ENCODE data around the gene TBC1D2. TPM values are rescaled to one million over a fixed set of nuclear protein-coding genes. Genes with fewer than 3 reads are reported as not detected.
A peak's percentile ranks its signal among the peaks of the same experiment; 100 is the strongest.

Gene TBC1D2
- total and polyA plus RNA-seq, 2 of the 4 experiments (the other 2 are of a cell fraction), result 36.9 to 62.7 TPM

DNA sequence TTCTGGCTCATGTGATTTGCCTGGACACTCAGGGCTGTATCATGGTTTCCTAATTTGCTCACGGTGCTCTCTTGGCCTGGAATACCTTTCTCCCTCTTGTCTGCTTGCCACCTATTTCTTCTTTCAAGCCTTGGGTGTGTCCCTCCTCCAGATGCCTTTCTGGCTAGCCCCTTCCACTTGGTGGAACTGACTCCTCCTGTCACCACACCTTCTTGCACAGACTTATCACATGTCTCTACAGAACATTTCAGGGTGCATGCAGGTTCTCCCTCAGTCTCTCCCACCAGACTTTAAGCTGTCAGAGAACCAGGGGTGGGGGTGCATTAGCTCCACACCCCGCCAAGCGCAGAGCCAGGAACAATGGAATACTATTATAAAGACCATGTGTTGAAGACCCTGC, 1.9 kb downstream of the TBC1D2 start:
- peaks cover 31 to 62% of the 10 kb centered on the region in 2 experiments for H3K79me1 ChIP-seq (ENCODE audit: low read depth in 1 of 2, low read length in 2 of 2)
- peak overlapping the region; percentile 77 for H2BK120ac ChIP-seq (ENCODE audit: low read depth, low read length)
- H3K4ac ChIP-seq (ENCODE audit: low read depth, low read length), result peak overlapping the region; percentile 87
- DNase-seq, result no peak
- peaks cover 7% of the 10 kb centered on the region; the same call in 1 of the 2 replicates for H3K36me3 ChIP-seq (ENCODE audit: control insufficient read depth, insufficient read depth, low read length)
- peak overlapping the region; percentile 87 for H3K4me2 ChIP-seq (ENCODE audit: low read depth, low read length)
- H2AFZ ChIP-seq (replicated peaks; ENCODE audit: low read length, poor library complexity), result peak overlapping the region; percentile 2
- 100% methylated on average over 1 of the region's 3 CpGs; no CpG with 5 or more reads in 1 of the 2 experiments for WGBS, 2 experiments (ENCODE audit: extremely low coverage in 2 of 2, insufficient read length in 1 of 2)
- ChIA-PET CTCF (interaction anchor here (0.6 to 1.4 kb wide), 2 partner anchors 22 to 46 kb away, joined by 3 read pairs; no protein-coding TSS in a partner anchor), POLR2A (ENCODE audit: unreplicated experiment) (no interaction called here)
- H3K27ac ChIP-seq (ENCODE audit: insufficient read depth, low read length), result no peak overlapping the region; the same call in 1 of the 2 replicates
- no peaks in the 10 kb centered on the region for H3K9me3 ChIP-seq (ENCODE audit: control insufficient read depth, insufficient read depth, low read length)
- peak overlapping the region; percentile 83 for H2BK5ac ChIP-seq (ENCODE audit: low read depth, low read length, poor library complexity, severe bottlenecking)
- H4K20me1 ChIP-seq (ENCODE audit: insufficient read depth, low read length), result no peaks in the 10 kb centered on the region
- dilution Hi-C loops (cut with HindIII; ENCODE audit: low sequenced_read_pairs, unreplicated experiment), result no loop called here
- BruUV-seq (replicated peaks), result no TSS peak
- in situ Hi-C loops (cut with MboI; ENCODE audit: low sequenced_read_pairs), result no loop called here
- peak overlapping the region; percentile 71; the same call in 2 of the 3 replicates for H2BK15ac ChIP-seq (ENCODE audit: low read depth, low read length)
- TF ChIP-seq MXI1 (IDR thresholded peaks at IDR 0.05; ENCODE audit: borderline replicate concordance, low read depth, low read length) (no peak), RCOR1 (IDR thresholded peaks at IDR 0.05; ENCODE audit: insufficient replicate concordance, low read length) (no peak), FOS (IDR thresholded peaks at IDR 0.05; ENCODE audit: low read depth, low read length) (no peak), CEBPB (IDR thresholded peaks at IDR 0.05; ENCODE audit: low read depth, low read length) (no peak), RAD21 (IDR thresholded peaks at IDR 0.05; ENCODE audit: low read length) (no peak), MAZ (IDR thresholded peaks at IDR 0.05; ENCODE audit: borderline replicate concordance, low read depth, low read length) (no peak), NFE2L2 (IDR thresholded peaks at IDR 0.05; ENCODE audit: low read depth, low read length) (no peak), USF2 (IDR thresholded peaks at IDR 0.05; ENCODE audit: low read depth, low read length) (no peak), SMC3 (IDR thresholded peaks at IDR 0.05; ENCODE audit: low read depth, low read length) (no peak), RFX5 (IDR thresholded peaks at IDR 0.05; ENCODE audit: low read depth, low read length) (no peak), MAFK (IDR thresholded peaks at IDR 0.05; ENCODE audit: low read depth, low read length) (no peak), ELK1 (IDR thresholded peaks at IDR 0.05; ENCODE audit: borderline replicate concordance, low read depth, low read length) (no peak), POLR2A (IDR thresholded peaks at IDR 0.05; ENCODE audit: low read depth, low read length) (no peak), CHD1 (IDR thresholded peaks at IDR 0.05; ENCODE audit: low read depth, low read length) (no peak), BHLHE40 (IDR thresholded peaks at IDR 0.05; ENCODE audit: low read depth, low read length) (no peak)
- TF ChIP-seq, protein P1, sequence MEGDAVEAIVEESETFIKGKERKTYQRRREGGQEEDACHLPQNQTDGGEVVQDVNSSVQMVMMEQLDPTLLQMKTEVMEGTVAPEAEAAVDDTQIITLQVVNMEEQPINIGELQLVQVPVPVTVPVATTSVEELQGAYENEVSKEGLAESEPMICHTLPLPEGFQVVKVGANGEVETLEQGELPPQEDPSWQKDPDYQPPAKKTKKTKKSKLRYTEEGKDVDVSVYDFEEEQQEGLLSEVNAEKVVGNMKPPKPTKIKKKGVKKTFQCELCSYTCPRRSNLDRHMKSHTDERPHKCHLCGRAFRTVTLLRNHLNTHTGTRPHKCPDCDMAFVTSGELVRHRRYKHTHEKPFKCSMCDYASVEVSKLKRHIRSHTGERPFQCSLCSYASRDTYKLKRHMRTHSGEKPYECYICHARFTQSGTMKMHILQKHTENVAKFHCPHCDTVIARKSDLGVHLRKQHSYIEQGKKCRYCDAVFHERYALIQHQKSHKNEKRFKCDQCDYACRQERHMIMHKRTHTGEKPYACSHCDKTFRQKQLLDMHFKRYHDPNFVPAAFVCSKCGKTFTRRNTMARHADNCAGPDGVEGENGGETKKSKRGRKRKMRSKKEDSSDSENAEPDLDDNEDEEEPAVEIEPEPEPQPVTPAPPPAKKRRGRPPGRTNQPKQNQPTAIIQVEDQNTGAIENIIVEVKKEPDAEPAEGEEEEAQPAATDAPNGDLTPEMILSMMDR (conservative IDR thresholded peaks at IDR 0.05; ENCODE audit: low read depth, low read length), result no peak
- peak overlapping the region; percentile 72; the same call in 1 of the 2 replicates for H3K4me3 ChIP-seq (ENCODE audit: insufficient read depth, low read depth, low read length)
- H3K9me1 ChIP-seq (ENCODE audit: insufficient read depth, low read length), result peaks cover 34% of the 10 kb centered on the region
- H2AK5ac ChIP-seq (ENCODE audit: low read depth, low read length), result peak overlapping the region; percentile 88; the same call in 1 of the 2 replicates
- H3K14ac ChIP-seq (replicated peaks; ENCODE audit: low read depth, low read length), result peak overlapping the region; percentile 96
- 0 out of 2 replicates have a peak overlapping the region, but pooled peaks have one; percentile 4 for H3K9ac ChIP-seq (ENCODE audit: low read depth, low read length)
- no peak for ATAC-seq (ENCODE audit: low read depth)
- peak overlapping the region; percentile 66 for H3K23ac ChIP-seq (ENCODE audit: low read depth, low read length)
- H2AK9ac ChIP-seq (replicated peaks; ENCODE audit: low read depth, low read length, poor library complexity), result peak overlapping the region; percentile 80
- H2BK20ac ChIP-seq (ENCODE audit: low read depth, low read length), result peak overlapping the region; percentile 51
- intact Hi-C loops (cut with micrococcal nuclease), result no loop called here
- H3K18ac ChIP-seq (ENCODE audit: low read depth, low read length), result peak overlapping the region; percentile 20; the same call in 1 of the 2 replicates
- peak overlapping the region; percentile 17; the same call in 1 of the 2 replicates for H3K56ac ChIP-seq (ENCODE audit: extremely low read depth, insufficient read depth, low read length)
- peak overlapping the region in 1 of 2 experiments; percentile 84; a peak in 3 of 4 replicates for H4K8ac ChIP-seq (ENCODE audit: low read depth in 2 of 2, low read length in 2 of 2)
- H3K4me1 ChIP-seq (ENCODE audit: control insufficient read depth, insufficient read depth, low read length), result peaks cover 36% of the 10 kb centered on the region
- H3K27me3 ChIP-seq (ENCODE audit: control insufficient read depth, insufficient read depth, low read length), result no peaks in the 10 kb centered on the region
- peak overlapping the region; percentile 67 for H4K91ac ChIP-seq (ENCODE audit: insufficient read depth, low read depth, low read length)
- peak overlapping the region; percentile 43 for H4K5ac ChIP-seq (ENCODE audit: low read depth, low read length)

Data from IMR-90 (cell line).